Neural progenitor cell (in vitro differentiated cells): Measurements from ENCODE around the gene PTPA. TPM values are rescaled to one million over a fixed set of nuclear protein-coding genes. Genes with fewer than 3 reads are reported as not detected.

Experiments used
- DNase-seq: peaks from one replicate; pipeline ENCODE4 v3.0.0-alpha.2; 2016; ENCODE audit warnings: low spot score
- H2AFZ ChIP-seq: fragments of 200-600 bp; sonication (generic); replicated peaks from 2 replicates; pipeline ENCODE4 v1.6.1; 2016; ENCODE audit warnings: antibody characterized with exemption
- H3F3A ChIP-seq: fragments of 200-600 bp; sonication (generic); 2 replicates; pipeline ENCODE4 v1.6.1; 2016; ENCODE audit warnings: antibody characterized with exemption, low read depth
- H3K27ac ChIP-seq: fragments of 200-600 bp; sonication (generic); 2 replicates; pipeline ENCODE4 v1.5.1; 2016; ENCODE audit warnings: mild to moderate bottlenecking
- H3K27me3 ChIP-seq: fragments of 200-600 bp; sonication (generic); 2 replicates; pipeline ENCODE4 v1.6.1; 2016; ENCODE audit warnings: mild to moderate bottlenecking, moderate library complexity
- H3K36me3 ChIP-seq: fragments of 200-600 bp; sonication (generic); 2 replicates; pipeline ENCODE4 v1.5.1; 2016
- H3K4me1 ChIP-seq: fragments of 200-600 bp; sonication (generic); 2 replicates; pipeline ENCODE4 v1.6.1; 2016; ENCODE audit warnings: mixed run types
- H3K4me2 ChIP-seq: fragments of 200-600 bp; sonication (generic); 2 replicates; pipeline ENCODE4 v1.6.1; 2016
- H3K4me3 ChIP-seq: fragments of 200-600 bp; sonication (generic); 2 replicates; pipeline ENCODE4 v1.5.1; 2016
- H3K79me2 ChIP-seq: fragments of 200-600 bp; sonication (generic); 2 replicates; pipeline ENCODE4 v1.6.1; 2016; ENCODE audit warnings: low read depth
- H3K9ac ChIP-seq: fragments of 200-600 bp; sonication (generic); 2 replicates; pipeline ENCODE4 v1.6.1; 2016
- H3K9me3 ChIP-seq: fragments of 200-600 bp; sonication (generic); 2 replicates; pipeline ENCODE4 v1.5.1; 2016; ENCODE audit warnings: low read depth
- H4K20me1 ChIP-seq: fragments of 200-600 bp; sonication (generic); 2 replicates; pipeline ENCODE4 v1.6.1; 2016; ENCODE audit warnings: low read depth
- H3K27ac Mint-ChIP-seq: 3 replicates; pipeline ENCODE4 v1.8.0; 2021; ENCODE audit warnings: mixed read lengths
- H3K27me3 Mint-ChIP-seq: 2 replicates; pipeline ENCODE4 v1.8.0; 2022; ENCODE audit warnings: low read depth, mild to moderate bottlenecking, inconsistent platforms, moderate library complexity, mixed read lengths; ENCODE audit not compliant: insufficient read depth
- H3K36me3 Mint-ChIP-seq: 3 replicates; pipeline ENCODE4 v1.8.0; 2021; ENCODE audit warnings: mixed read lengths
- H3K4me1 Mint-ChIP-seq: 3 replicates; pipeline ENCODE4 v1.8.0; 2021; ENCODE audit warnings: mixed read lengths
- H3K4me3 Mint-ChIP-seq: 3 replicates; pipeline ENCODE4 v1.8.0; 2021; ENCODE audit warnings: mild to moderate bottlenecking, moderate library complexity, mixed read lengths
- H3K9me3 Mint-ChIP-seq: 3 replicates; pipeline ENCODE4 v1.8.0; 2020; ENCODE audit warnings: mixed read lengths
- EZH2 ChIP-seq: fragments of 200-600 bp; sonication (generic); IDR thresholded peaks from 2 replicates; pipeline ENCODE4 v1.6.1; 2017; ENCODE audit warnings: antibody characterized with exemption, mild to moderate bottlenecking, moderate library complexity
- EZH2phosphoT487 ChIP-seq: fragments of 200-600 bp; sonication (generic); IDR thresholded peaks from 2 replicates; pipeline ENCODE4 v1.6.1; 2017; ENCODE audit warnings: antibody characterized with exemption
- total RNA-seq: library from RNA; depleted of rRNA; stranded (reverse); fragments of >200 nt; gene quantifications from 2 replicates; pipeline ENCODE4 v1.2.3, GENCODE V29; 2015; ENCODE audit warnings: low replicate concordance
- TF ChIP-seq, protein P1 (sequence below): fragments of 200-600 bp; sonication (generic); IDR thresholded peaks from 2 replicates; pipeline ENCODE4 v1.5.1; 2017; ENCODE audit warnings: antibody characterized with exemption, mild to moderate bottlenecking

PTPA gene
- total RNA-seq, 1 donor from 2014 or later: 82.4 TPM

DNA sequence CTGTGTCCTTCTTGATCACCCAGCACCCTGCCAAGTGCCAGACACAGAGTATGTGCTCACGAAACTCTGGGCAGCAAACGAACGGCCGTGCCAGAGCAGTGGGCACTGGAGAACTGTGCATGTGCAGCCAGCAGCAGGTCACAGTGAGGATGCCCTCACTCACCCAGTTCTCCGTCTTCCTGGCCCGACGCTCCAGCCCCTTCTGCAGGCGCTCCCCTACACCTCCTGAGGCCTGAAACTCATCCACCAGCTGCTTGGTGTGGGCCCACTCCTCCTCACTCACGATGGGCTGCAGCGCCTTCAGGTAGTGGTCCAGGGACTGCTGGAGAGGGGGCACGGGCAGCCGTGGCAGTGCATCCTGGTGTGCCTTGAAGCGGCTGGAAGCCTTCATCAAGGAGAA lies 3.6 kb upstream of the PTPA start:
- Histone ChIP-seq H3K9ac (no peak overlapping the region), H3K36me3 (no peaks in the 10 kb centered on the region)

DNA sequence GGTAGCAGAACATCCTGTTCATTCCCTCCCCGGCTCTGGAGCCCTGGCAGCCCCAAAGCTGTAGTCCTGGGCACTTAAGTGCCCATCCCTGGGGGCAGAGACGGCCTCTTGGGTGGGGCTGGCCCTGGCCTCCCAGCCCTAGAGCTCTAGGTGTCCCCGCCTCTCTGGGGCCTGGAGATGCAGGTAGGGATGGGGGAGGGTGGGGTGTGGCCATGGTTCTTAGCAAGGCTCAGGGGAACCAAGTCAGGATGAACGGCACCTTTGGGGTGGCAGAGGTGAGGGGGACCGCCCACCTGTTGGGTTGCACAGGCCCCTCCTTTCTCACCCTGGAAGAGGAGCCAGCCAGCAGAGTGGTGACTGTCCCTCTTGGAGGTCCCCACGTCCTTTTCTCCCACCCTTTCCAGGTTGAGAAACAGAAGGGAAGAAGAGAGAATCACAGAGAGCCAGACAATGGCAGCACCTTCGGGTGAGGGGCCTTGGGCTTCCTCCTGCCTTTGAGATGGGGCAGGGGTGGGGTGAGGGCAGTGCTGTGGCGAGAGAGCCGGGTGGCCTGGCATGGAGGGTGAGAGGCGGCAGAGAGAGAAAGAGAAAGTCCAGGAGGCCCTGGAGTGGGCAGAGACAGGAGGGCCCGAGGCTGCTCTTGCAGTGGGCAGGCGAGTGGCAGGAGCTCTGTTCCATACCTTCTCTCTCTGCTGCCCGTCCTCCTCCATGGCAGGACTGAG lies 3.0 kb upstream of the PTPA start:
- Mint-ChIP-seq H3K4me1 (peaks cover 20% of the 10 kb centered on the region), H3K36me3 (peaks cover 5% of the 10 kb centered on the region), H3K27me3 (peaks cover 3% of the 10 kb centered on the region), H3K9me3 (no peaks in the 10 kb centered on the region), H3K4me3 (peak overlapping the region; percentile 85), H3K27ac (no peak overlapping the region)
- H3K27me3 ChIP-seq: peaks cover 21% of the 10 kb centered on the region
- no peak for DNase-seq
- no peaks in the 10 kb centered on the region for H3K36me3 ChIP-seq
- H3K4me3 ChIP-seq: no peak overlapping the region
- H3K79me2 ChIP-seq: peaks cover 16% of the 10 kb centered on the region
- no peak overlapping the region for H2AFZ ChIP-seq
- H3K4me2 ChIP-seq: no peak overlapping the region
- H3K9me3 ChIP-seq: no peaks in the 10 kb centered on the region
- no peaks in the 10 kb centered on the region for H3K4me1 ChIP-seq
- H3F3A ChIP-seq: peaks cover 24% of the 10 kb centered on the region
- no peak overlapping the region for H3K27ac ChIP-seq
- TF ChIP-seq EZH2phosphoT487: no peak
- TF ChIP-seq, protein P1, sequence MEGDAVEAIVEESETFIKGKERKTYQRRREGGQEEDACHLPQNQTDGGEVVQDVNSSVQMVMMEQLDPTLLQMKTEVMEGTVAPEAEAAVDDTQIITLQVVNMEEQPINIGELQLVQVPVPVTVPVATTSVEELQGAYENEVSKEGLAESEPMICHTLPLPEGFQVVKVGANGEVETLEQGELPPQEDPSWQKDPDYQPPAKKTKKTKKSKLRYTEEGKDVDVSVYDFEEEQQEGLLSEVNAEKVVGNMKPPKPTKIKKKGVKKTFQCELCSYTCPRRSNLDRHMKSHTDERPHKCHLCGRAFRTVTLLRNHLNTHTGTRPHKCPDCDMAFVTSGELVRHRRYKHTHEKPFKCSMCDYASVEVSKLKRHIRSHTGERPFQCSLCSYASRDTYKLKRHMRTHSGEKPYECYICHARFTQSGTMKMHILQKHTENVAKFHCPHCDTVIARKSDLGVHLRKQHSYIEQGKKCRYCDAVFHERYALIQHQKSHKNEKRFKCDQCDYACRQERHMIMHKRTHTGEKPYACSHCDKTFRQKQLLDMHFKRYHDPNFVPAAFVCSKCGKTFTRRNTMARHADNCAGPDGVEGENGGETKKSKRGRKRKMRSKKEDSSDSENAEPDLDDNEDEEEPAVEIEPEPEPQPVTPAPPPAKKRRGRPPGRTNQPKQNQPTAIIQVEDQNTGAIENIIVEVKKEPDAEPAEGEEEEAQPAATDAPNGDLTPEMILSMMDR: no peak
- TF ChIP-seq EZH2: no peak
- no peak overlapping the region for H3K9ac ChIP-seq
- peaks cover 8% of the 10 kb centered on the region for H4K20me1 ChIP-seq

More for the DNA sequence above, 3.6 kb upstream of the PTPA start:
- H3K4me3 ChIP-seq: no peak overlapping the region
- no peaks in the 10 kb centered on the region for H3K9me3 ChIP-seq
- Mint-ChIP-seq H3K9me3 (no peaks in the 10 kb centered on the region), H3K27me3 (peaks cover 4% of the 10 kb centered on the region), H3K36me3 (peaks cover 5% of the 10 kb centered on the region), H3K27ac (no peak overlapping the region), H3K4me3 (no peak overlapping the region), H3K4me1 (peaks cover 18% of the 10 kb centered on the region)
- H3K4me2 ChIP-seq: no peak overlapping the region
- no peak overlapping the region for H2AFZ ChIP-seq
- H4K20me1 ChIP-seq: peaks cover 8% of the 10 kb centered on the region
- H3K4me1 ChIP-seq: no peaks in the 10 kb centered on the region
- peaks cover 21% of the 10 kb centered on the region for H3K27me3 ChIP-seq
- H3F3A ChIP-seq: peaks cover 22% of the 10 kb centered on the region
- H3K79me2 ChIP-seq: peaks cover 10% of the 10 kb centered on the region
- no peak for DNase-seq
- no peak overlapping the region for H3K27ac ChIP-seq
- no peak for TF ChIP-seq EZH2
- no peak for TF ChIP-seq EZH2phosphoT487
- TF ChIP-seq, protein P1: no peak

GRCh38 chr9:129108805-129109536 lies 2.2 kb upstream of the PTPA start:
- Mint-ChIP-seq H3K9me3 (no peaks in the 10 kb centered on the region), H3K4me3 (peak overlapping the region; percentile 85), H3K27ac (no peak overlapping the region), H3K36me3 (peaks cover 5% of the 10 kb centered on the region), H3K27me3 (peaks cover 3% of the 10 kb centered on the region), H3K4me1 (peaks cover 20% of the 10 kb centered on the region)
- no peak for DNase-seq
- Histone ChIP-seq H3K27ac (no peak overlapping the region), H3K27me3 (peaks cover 21% of the 10 kb centered on the region), H3K36me3 (no peaks in the 10 kb centered on the region), H3K4me3 (no peak overlapping the region), H3K9me3 (no peaks in the 10 kb centered on the region), H3K79me2 (peaks cover 23% of the 10 kb centered on the region), H2AFZ (no peak overlapping the region), H3F3A (peaks cover 24% of the 10 kb centered on the region), H4K20me1 (peaks cover 8% of the 10 kb centered on the region), H3K9ac (no peak overlapping the region), H3K4me1 (no peaks in the 10 kb centered on the region), H3K4me2 (no peak overlapping the region)
- TF ChIP-seq, protein P1: no peak
- no peak for TF ChIP-seq EZH2
- no peak for TF ChIP-seq EZH2phosphoT487
